ENCODE measurements around the gene HYDIN.

GRCh38 chr16:71179569-71179968 is 51.0 kb downstream of the HYDIN start:
- TF ChIP-seq POLR2AphosphoS5 (IDR thresholded peaks at IDR 0.05; ENCODE audit: low read depth, low read length): no peak
- TF ChIP-seq, protein P1, sequence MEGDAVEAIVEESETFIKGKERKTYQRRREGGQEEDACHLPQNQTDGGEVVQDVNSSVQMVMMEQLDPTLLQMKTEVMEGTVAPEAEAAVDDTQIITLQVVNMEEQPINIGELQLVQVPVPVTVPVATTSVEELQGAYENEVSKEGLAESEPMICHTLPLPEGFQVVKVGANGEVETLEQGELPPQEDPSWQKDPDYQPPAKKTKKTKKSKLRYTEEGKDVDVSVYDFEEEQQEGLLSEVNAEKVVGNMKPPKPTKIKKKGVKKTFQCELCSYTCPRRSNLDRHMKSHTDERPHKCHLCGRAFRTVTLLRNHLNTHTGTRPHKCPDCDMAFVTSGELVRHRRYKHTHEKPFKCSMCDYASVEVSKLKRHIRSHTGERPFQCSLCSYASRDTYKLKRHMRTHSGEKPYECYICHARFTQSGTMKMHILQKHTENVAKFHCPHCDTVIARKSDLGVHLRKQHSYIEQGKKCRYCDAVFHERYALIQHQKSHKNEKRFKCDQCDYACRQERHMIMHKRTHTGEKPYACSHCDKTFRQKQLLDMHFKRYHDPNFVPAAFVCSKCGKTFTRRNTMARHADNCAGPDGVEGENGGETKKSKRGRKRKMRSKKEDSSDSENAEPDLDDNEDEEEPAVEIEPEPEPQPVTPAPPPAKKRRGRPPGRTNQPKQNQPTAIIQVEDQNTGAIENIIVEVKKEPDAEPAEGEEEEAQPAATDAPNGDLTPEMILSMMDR (IDR thresholded peaks at IDR 0.05 in 2 of 3, conservative IDR thresholded peaks at IDR 0.05 in 1 of 3; ENCODE audit: borderline replicate concordance in 1 of 3, insufficient read depth in 1 of 3, low read depth in 2 of 3, low read length in 2 of 3): no peak
- no peak for TF ChIP-seq EZH2 (IDR thresholded peaks at IDR 0.05)
- TF ChIP-seq EGR1 (IDR thresholded peaks at IDR 0.05; ENCODE audit: low read depth): no peak
- no peak for TF ChIP-seq RAD21 (IDR thresholded peaks at IDR 0.05; ENCODE audit: low read depth)
- TF ChIP-seq POLR2A (IDR thresholded peaks at IDR 0.05; ENCODE audit: borderline replicate concordance, extremely low read depth, insufficient read depth, insufficient read length): no peak
- TF ChIP-seq SRF (IDR thresholded peaks at IDR 0.05; ENCODE audit: low read depth): no peak
- TF ChIP-seq SIN3A (IDR thresholded peaks at IDR 0.05; ENCODE audit: low read depth): no peak
- TF ChIP-seq SP1 (IDR thresholded peaks at IDR 0.05; ENCODE audit: low read depth): no peak
- TF ChIP-seq EZH2phosphoT487 (IDR thresholded peaks at IDR 0.05; ENCODE audit: borderline replicate concordance): no peak
- no peak for TF ChIP-seq ZNF274 (IDR thresholded peaks at IDR 0.05; ENCODE audit: low read depth, low read length)
- no peak for TF ChIP-seq CEBPB (IDR thresholded peaks at IDR 0.05; ENCODE audit: low read depth)
- no peak for TF ChIP-seq JUND (IDR thresholded peaks at IDR 0.05)
- TF ChIP-seq, protein P2, sequence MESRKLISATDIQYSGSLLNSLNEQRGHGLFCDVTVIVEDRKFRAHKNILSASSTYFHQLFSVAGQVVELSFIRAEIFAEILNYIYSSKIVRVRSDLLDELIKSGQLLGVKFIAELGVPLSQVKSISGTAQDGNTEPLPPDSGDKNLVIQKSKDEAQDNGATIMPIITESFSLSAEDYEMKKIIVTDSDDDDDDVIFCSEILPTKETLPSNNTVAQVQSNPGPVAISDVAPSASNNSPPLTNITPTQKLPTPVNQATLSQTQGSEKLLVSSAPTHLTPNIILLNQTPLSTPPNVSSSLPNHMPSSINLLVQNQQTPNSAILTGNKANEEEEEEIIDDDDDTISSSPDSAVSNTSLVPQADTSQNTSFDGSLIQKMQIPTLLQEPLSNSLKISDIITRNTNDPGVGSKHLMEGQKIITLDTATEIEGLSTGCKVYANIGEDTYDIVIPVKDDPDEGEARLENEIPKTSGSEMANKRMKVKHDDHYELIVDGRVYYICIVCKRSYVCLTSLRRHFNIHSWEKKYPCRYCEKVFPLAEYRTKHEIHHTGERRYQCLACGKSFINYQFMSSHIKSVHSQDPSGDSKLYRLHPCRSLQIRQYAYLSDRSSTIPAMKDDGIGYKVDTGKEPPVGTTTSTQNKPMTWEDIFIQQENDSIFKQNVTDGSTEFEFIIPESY (IDR thresholded peaks at IDR 0.05; ENCODE audit: extremely low read depth, insufficient replicate concordance, low read length): no peak
